Endothelial cell (in vitro differentiated cells): ENCODE measurements around the gene ABCB4. TPM values are rescaled to one million over a fixed set of nuclear protein-coding genes. Genes with fewer than 3 reads are reported as not detected.

Experiments used
- DNase-seq: peaks from one replicate; pipeline ENCODE4 v3.0.0; 2021; ENCODE audit warnings: low spot score
- H3K27ac Mint-ChIP-seq: one replicate; pipeline ENCODE4 v1.8.0; 2021; ENCODE audit warnings: mixed read lengths, inconsistent platforms; ENCODE audit not compliant: unreplicated experiment
- H3K27me3 Mint-ChIP-seq: one replicate; pipeline ENCODE4 v1.8.0; 2021; ENCODE audit warnings: mild to moderate bottlenecking, moderate library complexity, mixed read lengths, inconsistent platforms; ENCODE audit not compliant: unreplicated experiment
- H3K36me3 Mint-ChIP-seq: one replicate; pipeline ENCODE4 v1.8.0; 2021; ENCODE audit warnings: mild to moderate bottlenecking, low read depth, mixed read lengths, inconsistent platforms; ENCODE audit not compliant: unreplicated experiment
- H3K4me1 Mint-ChIP-seq: one replicate; pipeline ENCODE4 v1.8.0; 2021; ENCODE audit warnings: mild to moderate bottlenecking, mixed read lengths, inconsistent platforms; ENCODE audit not compliant: unreplicated experiment
- H3K4me3 Mint-ChIP-seq: one replicate; pipeline ENCODE4 v1.8.0; 2021; ENCODE audit warnings: mild to moderate bottlenecking, mixed read lengths, inconsistent platforms; ENCODE audit not compliant: unreplicated experiment
- H3K9me3 Mint-ChIP-seq: one replicate; pipeline ENCODE4 v1.8.0; 2021; ENCODE audit warnings: mixed read lengths, inconsistent platforms; ENCODE audit not compliant: unreplicated experiment
- total RNA-seq: library from RNA; stranded (reverse); fragmentation: NEBNext Ultra II Directional; extraction: Animal tissue kit (Norgen Biotek cat#: 25700); gene quantifications from one replicate; pipeline ENCODE4 v1.2.1, GENCODE V29; 2021; ENCODE audit not compliant: unreplicated experiment
- TF ChIP-seq, protein P1 (sequence below): fragments of 200-600 bp; sonication (generic); IDR thresholded peaks from one replicate; pipeline ENCODE4 v1.5.0; 2021; ENCODE audit warnings: antibody characterized with exemption; ENCODE audit not compliant: unreplicated experiment

Gene ABCB4
- total RNA-seq, 1 donor from 2014 or later = 3.0 TPM

DNA sequence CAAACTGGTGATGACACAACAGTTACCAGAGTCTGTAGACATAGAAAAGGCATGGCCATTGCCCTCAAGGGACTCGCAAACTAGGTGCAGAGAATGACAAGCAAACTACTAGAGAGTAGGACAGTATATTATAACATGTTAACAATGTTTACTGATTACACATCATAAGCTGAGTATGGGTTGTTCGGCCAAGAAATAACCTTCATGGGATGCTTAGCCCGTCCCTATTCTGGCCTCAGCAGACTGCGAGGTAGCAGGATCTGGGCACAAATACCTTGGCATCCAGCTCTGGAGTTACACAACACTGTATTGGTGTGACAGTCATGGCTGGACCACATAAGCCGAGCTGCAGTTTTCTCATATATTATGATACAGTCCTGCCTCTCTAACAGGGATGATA lies 51.4 kb downstream of the ABCB4 start:
- Mint-ChIP-seq H3K9me3 (no peaks in the 10 kb centered on the region), H3K4me1 (no peaks in the 10 kb centered on the region), H3K27ac (no peak overlapping the region), H3K36me3 (no peaks in the 10 kb centered on the region), H3K27me3 (peaks cover 1% of the 10 kb centered on the region), H3K4me3 (no peak overlapping the region)
- no peak for DNase-seq
- TF ChIP-seq, protein P1, sequence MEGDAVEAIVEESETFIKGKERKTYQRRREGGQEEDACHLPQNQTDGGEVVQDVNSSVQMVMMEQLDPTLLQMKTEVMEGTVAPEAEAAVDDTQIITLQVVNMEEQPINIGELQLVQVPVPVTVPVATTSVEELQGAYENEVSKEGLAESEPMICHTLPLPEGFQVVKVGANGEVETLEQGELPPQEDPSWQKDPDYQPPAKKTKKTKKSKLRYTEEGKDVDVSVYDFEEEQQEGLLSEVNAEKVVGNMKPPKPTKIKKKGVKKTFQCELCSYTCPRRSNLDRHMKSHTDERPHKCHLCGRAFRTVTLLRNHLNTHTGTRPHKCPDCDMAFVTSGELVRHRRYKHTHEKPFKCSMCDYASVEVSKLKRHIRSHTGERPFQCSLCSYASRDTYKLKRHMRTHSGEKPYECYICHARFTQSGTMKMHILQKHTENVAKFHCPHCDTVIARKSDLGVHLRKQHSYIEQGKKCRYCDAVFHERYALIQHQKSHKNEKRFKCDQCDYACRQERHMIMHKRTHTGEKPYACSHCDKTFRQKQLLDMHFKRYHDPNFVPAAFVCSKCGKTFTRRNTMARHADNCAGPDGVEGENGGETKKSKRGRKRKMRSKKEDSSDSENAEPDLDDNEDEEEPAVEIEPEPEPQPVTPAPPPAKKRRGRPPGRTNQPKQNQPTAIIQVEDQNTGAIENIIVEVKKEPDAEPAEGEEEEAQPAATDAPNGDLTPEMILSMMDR = no peak

DNA sequence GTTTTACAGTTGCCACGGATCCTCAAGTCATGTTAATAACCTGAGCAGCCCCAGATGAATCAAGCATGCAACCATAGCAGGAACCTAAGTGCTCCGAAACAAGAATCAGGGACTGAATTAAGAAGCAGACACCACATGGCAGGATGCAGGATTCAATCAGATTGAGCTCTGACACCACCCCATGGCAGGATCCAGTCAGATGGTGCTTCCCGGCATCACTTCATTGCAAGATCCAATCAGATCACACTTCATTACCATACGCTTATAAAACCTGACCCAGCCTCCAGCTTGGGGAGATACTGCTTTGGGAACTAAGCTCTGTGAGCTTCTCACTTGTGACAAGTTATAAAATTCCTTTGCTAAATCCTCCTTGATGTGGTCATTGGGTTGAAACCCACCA lies 55.3 kb downstream of the ABCB4 start:
- H3K27me3 Mint-ChIP-seq = peaks cover 1% of the 10 kb centered on the region
- no peak overlapping the region for H3K27ac Mint-ChIP-seq
- TF ChIP-seq, protein P1 = no peak
- H3K9me3 Mint-ChIP-seq = no peaks in the 10 kb centered on the region
- no peak for DNase-seq
- no peaks in the 10 kb centered on the region for H3K4me1 Mint-ChIP-seq
- no peaks in the 10 kb centered on the region for H3K36me3 Mint-ChIP-seq
- no peak overlapping the region for H3K4me3 Mint-ChIP-seq

DNA sequence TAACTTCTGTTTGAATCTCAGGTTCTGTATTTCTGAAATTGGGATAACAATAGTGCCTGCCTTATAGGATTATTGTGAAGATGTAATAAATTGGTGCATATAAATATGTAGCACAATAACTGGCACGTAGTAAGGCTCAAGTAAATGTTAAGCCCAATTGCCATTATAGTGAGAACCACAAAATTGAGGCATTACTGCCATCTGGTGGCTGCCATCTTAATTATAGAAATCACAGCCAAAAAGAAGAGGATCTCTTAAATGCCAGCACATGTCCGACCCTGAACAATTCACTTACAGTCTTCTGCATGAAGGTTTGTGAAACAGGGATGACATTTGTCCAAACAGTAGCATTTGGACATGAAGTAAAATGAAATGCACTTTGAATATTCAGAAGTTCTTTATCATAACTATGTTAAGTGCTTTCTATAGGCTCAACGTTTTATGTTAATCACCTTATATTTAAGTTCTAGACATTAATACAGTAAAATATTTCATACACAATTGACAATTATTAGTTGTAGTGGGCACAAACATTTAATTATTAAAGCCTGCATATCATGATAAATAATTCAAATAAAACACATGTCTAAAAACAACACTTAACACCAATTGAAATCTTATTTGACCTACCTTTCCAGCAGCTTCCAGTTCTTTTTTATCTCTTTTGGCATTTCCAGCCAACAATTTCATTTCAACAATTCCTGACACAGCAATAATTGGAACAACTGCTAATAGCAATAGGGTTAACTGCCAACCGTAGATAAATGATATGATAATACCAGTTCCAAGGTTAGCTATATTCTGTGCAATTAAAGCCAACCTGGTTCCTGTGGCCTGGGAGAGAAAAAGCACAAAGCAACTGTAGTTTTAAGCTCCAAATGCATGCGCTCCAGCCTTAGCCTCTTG lies 58.5 kb downstream of the ABCB4 start:
- Mint-ChIP-seq H3K9me3 (no peaks in the 10 kb centered on the region), H3K27ac (no peak overlapping the region), H3K4me1 (no peaks in the 10 kb centered on the region), H3K27me3 (peaks cover 2% of the 10 kb centered on the region), H3K4me3 (no peak overlapping the region), H3K36me3 (no peaks in the 10 kb centered on the region)
- peak; percentile 70 for DNase-seq
- TF ChIP-seq, protein P1 = peak; percentile 69

DNA sequence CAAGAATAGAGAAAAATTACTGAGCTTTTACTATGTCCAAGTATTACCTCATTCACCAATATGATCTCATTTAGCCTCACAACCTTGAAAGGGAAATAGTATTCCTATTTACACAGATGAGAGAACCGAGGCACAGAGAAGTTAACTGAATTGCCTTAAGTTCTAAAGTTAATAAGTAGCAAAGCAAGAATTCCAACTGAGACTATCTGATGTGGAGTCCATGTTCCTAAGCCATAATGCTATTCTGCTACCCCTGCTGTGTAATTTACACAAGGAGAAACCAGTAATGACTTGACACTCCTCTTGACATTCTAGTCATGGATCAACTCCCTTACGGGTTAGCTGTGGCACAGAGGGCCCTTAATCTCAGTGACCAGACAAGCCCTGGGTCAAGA lies 60.7 kb downstream of the ABCB4 start:
- TF ChIP-seq, protein P1 = no peak
- no peaks in the 10 kb centered on the region for H3K36me3 Mint-ChIP-seq

DNA sequence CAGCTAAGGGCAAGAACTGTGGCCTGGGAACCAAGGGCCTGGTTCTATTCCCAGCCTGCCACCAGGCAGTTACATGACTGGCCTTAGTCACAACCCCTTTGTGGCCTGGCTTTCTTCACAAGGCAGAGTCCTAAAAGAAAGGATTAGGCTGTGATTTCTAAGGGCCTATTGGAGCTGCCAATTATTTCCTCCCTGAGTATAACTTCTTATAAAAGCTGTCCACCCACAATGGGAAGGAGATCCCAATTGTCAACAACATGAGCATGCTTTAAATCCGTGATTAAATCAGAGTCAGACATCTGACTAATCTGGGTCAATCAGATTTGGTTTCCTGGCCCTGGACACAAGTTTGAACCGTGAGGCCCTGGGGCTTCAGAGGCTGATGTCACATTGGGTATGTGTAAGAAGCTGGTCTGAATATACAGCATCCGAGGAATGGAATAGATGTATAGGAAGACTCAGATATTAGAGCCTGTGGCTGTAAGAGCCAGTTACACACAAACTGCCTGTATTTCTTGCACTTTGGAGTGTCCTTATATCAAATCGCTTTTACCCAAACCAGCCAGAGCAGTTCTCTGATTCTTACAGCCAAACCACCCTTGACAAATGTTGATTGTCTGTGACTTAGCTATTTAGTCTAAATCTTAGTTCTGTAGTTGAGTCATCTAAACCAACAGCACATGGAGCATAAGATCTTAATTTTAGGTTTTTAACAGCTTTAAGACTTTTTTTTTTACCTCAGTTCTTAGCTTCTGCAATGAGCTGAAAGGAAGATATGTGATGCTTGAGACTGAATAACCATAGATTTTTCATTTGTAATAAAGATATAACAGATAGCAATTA lies 61.3 kb downstream of the ABCB4 start:
- DNase-seq = no peak
- Mint-ChIP-seq H3K27ac (no peak overlapping the region), H3K9me3 (no peaks in the 10 kb centered on the region), H3K27me3 (peaks cover 2% of the 10 kb centered on the region), H3K4me1 (no peaks in the 10 kb centered on the region), H3K4me3 (no peak overlapping the region), H3K36me3 (no peaks in the 10 kb centered on the region)
- TF ChIP-seq, protein P1 = no peak

More for the DNA sequence above, 60.7 kb downstream of the ABCB4 start:
- Mint-ChIP-seq H3K27ac (no peak overlapping the region), H3K27me3 (peaks cover 2% of the 10 kb centered on the region), H3K9me3 (no peaks in the 10 kb centered on the region), H3K4me1 (no peaks in the 10 kb centered on the region), H3K4me3 (no peak overlapping the region)
- DNase-seq = no peak
